K562 (cell line): ENCODE data around the gene DRC1. TPM values are rescaled to one million over a fixed set of nuclear protein-coding genes. Genes with fewer than 3 reads are reported as not detected.

Source experiments
- ATAC-seq: fragments of 200-7000 bp; cut with Tn5 transposase; 3 replicates; pipeline ENCODE4 v1.9.1; 2020; ENCODE audit warnings: moderate library complexity
- BruUV-seq: library from RNA; stranded (reverse); fragments of 400-500 nt; replicated peaks from 2 replicates; lab custom pipeline; 2021; lab: Mats Ljungman, UMichigan
- CTCF ChIA-PET: fragments of 300-600 bp; formaldehyde crosslinking; extraction: SDS; loops from one replicate; lab custom pipeline; 2021; ENCODE audit warnings: low intra/inter-chr PET ratio; lab: Yijun Ruan, JAX
- POLR2A ChIA-PET: fragments of 300-600, 350-650 bp; sonication (Branson Sonifier 250); formaldehyde crosslinking; extraction: SDS; loops from one replicate; lab custom pipeline; 2021; ENCODE audit warnings: antibody characterized with exemption, inconsistent platforms; lab: Yijun Ruan, JAX
- DNase-seq, 4 experiments: peaks; one replicate each; pipeline versions ENCODE4 v3.0.0 to v3.0.0-alpha.2; 2011 to 2018; ENCODE audit warnings: low spot score in 3 of 4, mixed read lengths in 3 of 4; ENCODE audit errors: extremely low read depth in 1 of 4
- FAIRE-seq: peaks from 2 replicates; lab custom pipeline; 2011; peaks lifted over from hg19 to GRCh38; lab: Jason Lieb, UNC
- H2AFZ ChIP-seq: 2 replicates; pipeline ENCODE4 v1.6.0; 2011; ENCODE audit warnings: low read depth, low read length, control low read depth, inconsistent platforms
- H3K27ac ChIP-seq: fragments of 200-600 bp; 3 replicates; pipeline ENCODE4 v1.8.0; 2011; ENCODE audit warnings: low read depth, mild to moderate bottlenecking, control low read depth, inconsistent platforms, low read length, moderate library complexity, mixed read lengths; ENCODE audit errors: extremely low read depth
- H3K27me3 ChIP-seq, 2 experiments: fragments of 300-600 bp in 1 of 2; 2 replicates in 1 of 2; 3 replicates in 1 of 2; pipeline versions ENCODE4 v1.6.0 to v1.8.0; 2011; ENCODE audit warnings: inconsistent platforms in 2 of 2, low read length in 2 of 2, mild to moderate bottlenecking in 1 of 2, mixed read lengths in 1 of 2, moderate library complexity in 1 of 2; ENCODE audit not compliant: control insufficient read depth in 2 of 2, insufficient read depth in 2 of 2
- H3K36me3 ChIP-seq: fragments of 300-600 bp; 3 replicates; pipeline ENCODE4 v1.8.0; 2011; ENCODE audit warnings: mild to moderate bottlenecking, low read length, inconsistent platforms; ENCODE audit not compliant: control insufficient read depth, insufficient read depth
- H3K4me1 ChIP-seq, 2 experiments: fragments of 200-600 bp in 1 of 2; replicated peaks in 1 of 2; 2 replicates in 1 of 2; 3 replicates in 1 of 2; pipeline versions ENCODE4 v1.5.1 to v1.8.0; 2011; ENCODE audit warnings: inconsistent platforms in 2 of 2, low read length in 2 of 2, mild to moderate bottlenecking in 1 of 2, mixed read lengths in 1 of 2, moderate library complexity in 1 of 2; ENCODE audit not compliant: control insufficient read depth in 2 of 2, insufficient read depth in 2 of 2
- H3K4me2 ChIP-seq: 2 replicates; pipeline ENCODE4 v1.6.1; 2011; ENCODE audit warnings: low read length, control low read depth, inconsistent platforms, mixed read lengths; ENCODE audit not compliant: insufficient read depth
- H3K4me3 ChIP-seq: fragments of 200-600 bp; sonication (generic), shearing (Covaris generic); 2 replicates; pipeline ENCODE4 v1.5.1; 2016; ENCODE audit warnings: control low read depth, inconsistent platforms
- H3K79me2 ChIP-seq: fragments of 200-600 bp; 3 replicates; pipeline ENCODE4 v1.8.0; 2011; ENCODE audit warnings: low read length, inconsistent platforms; ENCODE audit not compliant: control insufficient read depth, insufficient read depth
- H3K9ac ChIP-seq, 2 experiments: 2 replicates each; pipeline versions ENCODE4 v1.6.0 to v1.6.1; 2011; ENCODE audit warnings: low read depth in 2 of 2, low read length in 2 of 2, control low read depth in 1 of 2, inconsistent platforms in 1 of 2, mild to moderate bottlenecking in 1 of 2, mixed read lengths in 1 of 2; ENCODE audit not compliant: insufficient read depth in 1 of 2
- H3K9me1 ChIP-seq: one replicate; pipeline ENCODE4 v1.6.0; 2011; ENCODE audit warnings: inconsistent platforms, mild to moderate bottlenecking, low read length, moderate library complexity; ENCODE audit not compliant: control insufficient read depth, insufficient read depth
- H3K9me3 ChIP-seq: replicated peaks from 2 replicates; pipeline ENCODE4 v1.5.1; 2011; ENCODE audit warnings: low read depth, low read length, inconsistent platforms; ENCODE audit not compliant: control insufficient read depth, insufficient read depth
- H4K20me1 ChIP-seq: replicated peaks from 2 replicates; pipeline ENCODE4 v1.6.1; 2011; ENCODE audit warnings: low read length, inconsistent platforms, mixed read lengths; ENCODE audit not compliant: control insufficient read depth, insufficient read depth
- BACH1 ChIP-seq: fragments of 200-800 bp; sonication (Bioruptor generic); IDR thresholded peaks from 2 replicates; pipeline ENCODE4 v1.6.1; 2016; ENCODE audit warnings: missing genetic modification characterization, missing compliant biosample characterization
- DACH1 ChIP-seq: fragments of 450-650 bp; IDR thresholded peaks from 2 replicates; pipeline ENCODE4 v1.6.1; 2018; ENCODE audit not compliant: partially characterized antibody
- RBM14 ChIP-seq: fragments of 200-400 bp; formaldehyde crosslinking; IDR thresholded peaks from 2 replicates; pipeline ENCODE4 v1.6.1; 2018; ENCODE audit warnings: low read depth, mild to moderate bottlenecking, low read length, moderate library complexity, borderline replicate concordance; ENCODE audit not compliant: insufficient read depth
- WGBS: fragments of 100-300 bp; shearing (Covaris generic); methylation state at CpG from one replicate; pipeline ENCODE4 v1.1.6; 2016; ENCODE audit warnings: low coverage, mixed read lengths; ENCODE audit not compliant: insufficient coverage; ENCODE audit errors: missing lambda C conversion rate; 5-methylcytosine and 5-hydroxymethylcytosine counted together
- in situ Hi-C: fragments of 300-500 bp; cut with MboI; formaldehyde crosslinking; loops from 4 replicates; pipeline ENCODE4 v1.15.0; 2018; ENCODE audit warnings: inconsistent platforms, mixed read lengths
- intact Hi-C: fragments of 100-400 bp; cut with micrococcal nuclease; formaldehyde crosslinking; loops from 2 replicates; pipeline ENCODE4 v1.14.2; 2022
- polyA plus RNA-seq, 8 experiments: library from polyadenylated mRNA; depleted of rRNA in 4 of 8; stranded (reverse) in 5 of 8; unstranded in 3 of 8; fragments of >200 nt; fragmentation: Nextera tagmentation in 2 of 8; fragmentation: Illumina TruSeq in 1 of 8; extraction: Ambion mirVana in 2 of 8; extraction: Trizol in 1 of 8; gene quantifications; 2 replicates each; pipeline versions ENCODE4 v1.2.1 to v1.2.3, GENCODE V29; 2011 to 2014; ENCODE audit warnings: inconsistent platforms in 1 of 8, missing spikeins in 1 of 8
- total RNA-seq, 7 experiments: library from RNA; depleted of rRNA in 6 of 7; stranded (reverse); fragments of >200 nt in 6 of 7; fragmentation: Illumina TruSeq in 2 of 7; extraction: Trizol in 2 of 7; gene quantifications; 2 replicates each; pipeline versions ENCODE4 v1.2.1 to v1.2.3, GENCODE V29; 2011 to 2021; ENCODE audit warnings: low replicate concordance in 1 of 7
- TF ChIP-seq, protein P1 (sequence below): fragments of 250-450 bp; sonication (Bioruptor Pico); IDR thresholded peaks from 2 replicates; pipeline ENCODE4 v1.8.0; 2021; ENCODE audit warnings: borderline replicate concordance, mild to moderate bottlenecking, moderate library complexity; ENCODE audit not compliant: poor library complexity, severe bottlenecking
- TF ChIP-seq, protein P2 (sequence below): fragments of 250-450 bp; sonication (Bioruptor Pico); IDR thresholded peaks from 2 replicates; pipeline ENCODE4 v1.8.0; 2022; ENCODE audit warnings: inconsistent platforms, mild to moderate bottlenecking, moderate library complexity, borderline replicate concordance

The DRC1 gene
- total and polyA plus RNA-seq, 9 of the 15 experiments (the other 6 are each of a cell fraction or from before 2014, with no cell fraction given): 0.07 to 0.10 TPM; not detected in 7

GRCh38 chr2:26430826-26431225, 29.1 kb downstream of the DRC1 start:
- no peaks in the 10 kb centered on the region for H3K36me3 ChIP-seq
- 27% methylated on average over 5 of the region's 7 CpGs for WGBS
- H2AFZ ChIP-seq: no peak overlapping the region
- H3K79me2 ChIP-seq: no peaks in the 10 kb centered on the region
- H3K9me1 ChIP-seq: no peaks in the 10 kb centered on the region
- TF ChIP-seq RBM14 (no peak), BACH1 (tag) (no peak), DACH1 (no peak)
- TF ChIP-seq, protein P1, sequence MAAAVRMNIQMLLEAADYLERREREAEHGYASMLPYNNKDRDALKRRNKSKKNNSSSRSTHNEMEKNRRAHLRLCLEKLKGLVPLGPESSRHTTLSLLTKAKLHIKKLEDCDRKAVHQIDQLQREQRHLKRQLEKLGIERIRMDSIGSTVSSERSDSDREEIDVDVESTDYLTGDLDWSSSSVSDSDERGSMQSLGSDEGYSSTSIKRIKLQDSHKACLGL: no peak
- TF ChIP-seq, protein P2, sequence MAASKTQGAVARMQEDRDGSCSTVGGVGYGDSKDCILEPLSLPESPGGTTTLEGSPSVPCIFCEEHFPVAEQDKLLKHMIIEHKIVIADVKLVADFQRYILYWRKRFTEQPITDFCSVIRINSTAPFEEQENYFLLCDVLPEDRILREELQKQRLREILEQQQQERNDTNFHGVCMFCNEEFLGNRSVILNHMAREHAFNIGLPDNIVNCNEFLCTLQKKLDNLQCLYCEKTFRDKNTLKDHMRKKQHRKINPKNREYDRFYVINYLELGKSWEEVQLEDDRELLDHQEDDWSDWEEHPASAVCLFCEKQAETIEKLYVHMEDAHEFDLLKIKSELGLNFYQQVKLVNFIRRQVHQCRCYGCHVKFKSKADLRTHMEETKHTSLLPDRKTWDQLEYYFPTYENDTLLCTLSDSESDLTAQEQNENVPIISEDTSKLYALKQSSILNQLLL (CRISPR knock-in tag): no peak
- intact Hi-C loops (no loop called here), in situ Hi-C loops (no loop called here)
- no peaks in the 10 kb centered on the region; the same call in 1 of the 2 replicates for H3K9me3 ChIP-seq
- no peaks in the 10 kb centered on the region for H4K20me1 ChIP-seq
- H3K27me3 ChIP-seq: 0 out of 5 replicates have a peak, but pooled peaks cover 0 to 4% of the 10 kb centered on the region in 2 experiments
- ChIA-PET POLR2A (interaction anchor here (0.6 to 2.2 kb wide), 4 partner anchors 9 to 241 kb away, joined by 3 to 7 read pairs (median 3); no protein-coding TSS in a partner anchor), CTCF (no interaction called here)
- H3K9ac ChIP-seq: no peak overlapping the region
- H3K27ac ChIP-seq: no peak overlapping the region
- FAIRE-seq (no peak), ATAC-seq (no peak), DNase-seq (no peak)
- H3K4me2 ChIP-seq: no peak overlapping the region
- no TSS peak for BruUV-seq
- no peak overlapping the region for H3K4me3 ChIP-seq
- H3K4me1 ChIP-seq: no peaks in the 10 kb centered on the region; a peak in 1 of 5 replicates
